Measurements from ENCODE around the gene DMKN.

- TF ChIP-seq EZH2 (IDR thresholded peaks at IDR 0.05; ENCODE audit: low read length, missing control alignments) (no peak), CTCF (conservative IDR thresholded peaks at IDR 0.05 in 1 of 2, IDR thresholded peaks at IDR 0.05 in 1 of 2; ENCODE audit: low read depth in 1 of 2, low read length in 2 of 2) (no peak)
Observed at GRCh38 chr19:35560677-35561076, 47.2 kb upstream of the DMKN start.
